HCT116 (cell line): ENCODE results near the gene ALDH1A2. TPM values are rescaled to one million over a fixed set of nuclear protein-coding genes. Genes with fewer than 3 reads are reported as not detected.

ENCODE experiments used
- ATAC-seq: fragments of 200-7000 bp; cut with Tn5 transposase; 2 replicates; pipeline ENCODE4 v1.9.1; 2020; ENCODE audit warnings: mild to moderate bottlenecking, moderate library complexity
- BruUV-seq: library from RNA; stranded (reverse); fragments of 400-500 nt; replicated peaks from 2 replicates; lab custom pipeline; 2021; lab: Mats Ljungman, UMichigan
- CTCF ChIA-PET: fragments of 300-600 bp; sonication (Branson Sonifier 250); formaldehyde crosslinking; loops from one replicate; lab custom pipeline; 2021; ENCODE audit warnings: antibody characterized with exemption; lab: Charles Lee
- POLR2A ChIA-PET: fragments of 300-600, 350-600 bp; sonication (Branson Sonifier 250); formaldehyde crosslinking; loops from one replicate; lab custom pipeline; 2021; ENCODE audit warnings: antibody characterized with exemption; lab: Charles Lee
- RAD21 ChIA-PET, 2 experiments: fragments of 300-600 bp; sonication (Branson Sonifier 250); formaldehyde crosslinking; loops; one replicate each; lab custom pipeline; 2023; ENCODE audit warnings: low total read pairs in 2 of 2; ENCODE audit not compliant: uncharacterized antibody in 2 of 2, unreplicated experiment in 2 of 2, low non-redundant PET in 1 of 2; lab: Charles Lee
- DNase-seq: peaks from one replicate; pipeline ENCODE4 v3.0.0-alpha.2; 2010; ENCODE audit warnings: low read depth, low spot score
- H2AFZ ChIP-seq: fragments of 200-600 bp; shearing (Covaris generic), sonication (generic); 2 replicates; pipeline ENCODE4 v1.6.1; 2017; ENCODE audit warnings: low read depth, mixed run types, mixed read lengths, antibody characterized with exemption, low read length; ENCODE audit not compliant: poor library complexity, severe bottlenecking
- H3K27ac ChIP-seq: 2 replicates; pipeline ENCODE4 v1.5.1; 2012; ENCODE audit warnings: low read depth, low read length
- H3K27me3 ChIP-seq: fragments of 200-600 bp; sonication (generic); 2 replicates; pipeline ENCODE4 v1.6.1; 2016; ENCODE audit warnings: mixed run types, low read length, mixed read lengths; ENCODE audit not compliant: insufficient read depth
- H3K36me3 ChIP-seq, 2 experiments: fragments of 200-500 bp in 1 of 2; fragments of 200-600 bp in 1 of 2; sonication (Bioruptor generic) in 1 of 2; sonication (generic) in 1 of 2; 2 replicates each; pipeline versions ENCODE4 v1.5.1 to v1.6.1; 2014 to 2016; ENCODE audit warnings: low read length in 2 of 2, inconsistent platforms in 1 of 2, mixed read lengths in 1 of 2, mixed run types in 1 of 2; ENCODE audit not compliant: insufficient read depth in 2 of 2, control insufficient read depth in 1 of 2
- H3K4me1 ChIP-seq, 2 experiments: fragments of 200-600 bp in 1 of 2; sonication (generic) in 1 of 2; 2 replicates each; pipeline versions ENCODE4 v1.5.1 to v1.6.1; 2012 to 2017; ENCODE audit warnings: low read length in 2 of 2, inconsistent platforms in 1 of 2, mild to moderate bottlenecking in 1 of 2, mixed read lengths in 1 of 2, mixed run types in 1 of 2, moderate library complexity in 1 of 2; ENCODE audit not compliant: insufficient read depth in 2 of 2, control insufficient read depth in 1 of 2
- H3K4me2 ChIP-seq: fragments of 200-600 bp; sonication (generic); 2 replicates; pipeline ENCODE4 v1.6.1; 2017; ENCODE audit warnings: mixed run types, low read length, mixed read lengths
- H3K4me3 ChIP-seq, 2 experiments: fragments of 200-600 bp in 1 of 2; sonication (generic) in 1 of 2; replicated peaks in 1 of 2; 2 replicates each; pipeline ENCODE4 v1.5.1; 2011 to 2016; ENCODE audit warnings: low read length in 2 of 2, control low read depth in 1 of 2, low read depth in 1 of 2, mild to moderate bottlenecking in 1 of 2, mixed read lengths in 1 of 2, mixed run types in 1 of 2
- H3K79me2 ChIP-seq: fragments of 200-600 bp; sonication (generic); 2 replicates; pipeline ENCODE4 v1.6.1; 2017; ENCODE audit warnings: mild to moderate bottlenecking, mixed run types, low read length, moderate library complexity, mixed read lengths; ENCODE audit not compliant: insufficient read depth
- H3K9ac ChIP-seq: fragments of 200-600 bp; sonication (generic); 2 replicates; pipeline ENCODE4 v1.6.1; 2016; ENCODE audit warnings: low read length, mixed read lengths
- H3K9me2 ChIP-seq: fragments of 200-600 bp; sonication (generic), shearing (Covaris generic); 2 replicates; pipeline ENCODE4 v1.6.1; 2017; ENCODE audit warnings: mixed run types, mild to moderate bottlenecking, moderate library complexity; ENCODE audit not compliant: insufficient read depth
- H3K9me3 ChIP-seq, 2 experiments: fragments of 200-500 bp in 1 of 2; fragments of 200-600 bp in 1 of 2; sonication (Bioruptor generic) in 1 of 2; sonication (generic) in 1 of 2; 2 replicates each; pipeline ENCODE4 v1.6.1; 2014 to 2017; ENCODE audit warnings: low read length in 2 of 2, mixed read lengths in 2 of 2, inconsistent platforms in 1 of 2, low read depth in 1 of 2, mild to moderate bottlenecking in 1 of 2, mixed run types in 1 of 2, moderate library complexity in 1 of 2; ENCODE audit not compliant: control insufficient read depth in 1 of 2, insufficient read depth in 1 of 2
- H4K20me1 ChIP-seq: fragments of 200-600 bp; sonication (generic), shearing (Covaris generic); 2 replicates; pipeline ENCODE4 v1.6.1; 2017; ENCODE audit warnings: mixed run types, mild to moderate bottlenecking, moderate library complexity; ENCODE audit not compliant: insufficient read depth
- ATF3 ChIP-seq: IDR thresholded peaks from 2 replicates; pipeline ENCODE4 v1.6.1; 2012
- CTCF ChIP-seq, 3 experiments: fragments of 200-600 bp in 1 of 3; sonication (generic) in 1 of 3; IDR thresholded peaks in 2 of 3; conservative IDR thresholded peaks in 1 of 3; 2 replicates each; pipeline ENCODE4 v1.5.1; 2012 to 2017; ENCODE audit warnings: low read depth in 2 of 3, low read length in 2 of 3, antibody characterized with exemption in 1 of 3, borderline replicate concordance in 1 of 3, control low read depth in 1 of 3, mild to moderate bottlenecking in 1 of 3, mixed read lengths in 1 of 3, mixed run types in 1 of 3, moderate library complexity in 1 of 3; ENCODE audit not compliant: insufficient read depth in 1 of 3
- EGR1 ChIP-seq: IDR thresholded peaks from 2 replicates; pipeline ENCODE4 v1.6.1; 2012; ENCODE audit warnings: low read depth
- ELF1 ChIP-seq: IDR thresholded peaks from 2 replicates; pipeline ENCODE4 v1.6.1; 2012; ENCODE audit warnings: low read depth, borderline replicate concordance
- EZH2phosphoT487 ChIP-seq: fragments of 200-600 bp; IDR thresholded peaks from 2 replicates; pipeline ENCODE4 v1.6.1; 2018; ENCODE audit warnings: antibody characterized with exemption, borderline replicate concordance
- FOSL1 ChIP-seq: IDR thresholded peaks from 2 replicates; pipeline ENCODE4 v1.6.1; 2012; ENCODE audit warnings: low read depth
- JUND ChIP-seq: IDR thresholded peaks from 2 replicates; pipeline ENCODE4 v1.6.1; 2012
- POLR2A ChIP-seq: IDR thresholded peaks from 2 replicates; pipeline ENCODE4 v1.7.0; 2011; ENCODE audit warnings: borderline replicate concordance; ENCODE audit not compliant: insufficient read depth, insufficient read length; ENCODE audit errors: extremely low read depth
- RAD21 ChIP-seq: IDR thresholded peaks from 2 replicates; pipeline ENCODE4 v1.6.1; 2012; ENCODE audit warnings: low read depth, mild to moderate bottlenecking
- REST ChIP-seq: IDR thresholded peaks from 2 replicates; pipeline ENCODE4 v1.6.1; 2012; ENCODE audit warnings: low read depth
- ZBTB33 ChIP-seq: IDR thresholded peaks from 2 replicates; pipeline ENCODE4 v1.6.1; 2011; ENCODE audit warnings: mild to moderate bottlenecking, low read length, moderate library complexity; ENCODE audit not compliant: insufficient replicate concordance; ENCODE audit errors: extremely low read depth
- ZFX ChIP-seq: fragments of 450-650 bp; IDR thresholded peaks from 2 replicates; pipeline ENCODE4 v1.6.1; 2017
- ZNF274 ChIP-seq: fragments of 200-500 bp; sonication (Bioruptor generic); IDR thresholded peaks from 2 replicates; pipeline ENCODE4 v1.6.1; 2014; ENCODE audit warnings: mild to moderate bottlenecking, low read depth, low read length, inconsistent platforms
- intact Hi-C: fragments of 100-400 bp; cut with micrococcal nuclease; formaldehyde crosslinking; loops from 2 replicates; pipeline ENCODE4 v1.10.0; 2022
- total RNA-seq: library from RNA; stranded (reverse); gene quantifications from one replicate; pipeline ENCODE4 v1.2.1, GENCODE V29; 2021; ENCODE audit not compliant: unreplicated experiment

The ALDH1A2 gene
- total RNA-seq, 1 experiment from 2014 or later, result 1.7 TPM

- Histone ChIP-seq H3K79me2 (no peaks in the 10 kb centered on the region), H3K27me3 (no peaks in the 10 kb centered on the region), H2AFZ (no peak overlapping the region), H3K9me2 (no peaks in the 10 kb centered on the region), H3K9me3 (no peaks in the 10 kb centered on the region), H3K4me1 (no peaks in the 10 kb centered on the region), H3K4me2 (no peak overlapping the region), H4K20me1 (no peaks in the 10 kb centered on the region), H3K9ac (no peak overlapping the region), H3K27ac (no peak overlapping the region), H3K36me3 (no peaks in the 10 kb centered on the region), H3K4me3 (no peak overlapping the region)
- ATAC-seq (no peak), DNase-seq (no peak)
- ChIA-PET RAD21 (no interaction called here), POLR2A (no interaction called here), CTCF (no interaction called here)
- no TSS peak for BruUV-seq
- intact Hi-C loops, result no loop called here
- TF ChIP-seq EGR1 (no peak), ZNF274 (no peak), JUND (no peak), POLR2A (no peak), ELF1 (no peak), FOSL1 (no peak)
Measured at GRCh38 chr15:58048261-58048660, 17.2 kb downstream of the ALDH1A2 start.

- Histone ChIP-seq H3K9me2 (no peaks in the 10 kb centered on the region), H4K20me1 (no peaks in the 10 kb centered on the region)
- intact Hi-C loops, result no loop called here
- CTCF ChIA-PET, result no interaction called here
- TF ChIP-seq RAD21 (no peak), ZFX (no peak), ELF1 (no peak), ATF3 (no peak), REST (no peak), EZH2phosphoT487 (no peak), FOSL1 (no peak), ZBTB33 (no peak), CTCF (IDR thresholded peaks at IDR 0.05 in 2 of 3, conservative IDR thresholded peaks at IDR 0.05 in 1 of 3; ENCODE audit: borderline replicate concordance in 1 of 3, insufficient read depth in 1 of 3, low read depth in 2 of 3, low read length in 2 of 3) (no peak)
- TF ChIP-seq, all 23 proteins: peak for 0
- Histone ChIP-seq H3K4me1 (no peaks in the 10 kb centered on the region), H3K36me3 (no peaks in the 10 kb centered on the region), H3K79me2 (no peaks in the 10 kb centered on the region), H3K4me3 (no peak overlapping the region), H3K9me3 (no peaks in the 10 kb centered on the region), H3K9ac (no peak overlapping the region), H2AFZ (no peak overlapping the region), H3K27me3 (no peaks in the 10 kb centered on the region), H3K27ac (no peak overlapping the region), H3K4me2 (no peak overlapping the region)
- no peak for DNase-seq
- RAD21 ChIA-PET, result interaction anchor here in 1 of 2 experiments (0.9 kb wide), 1 partner anchor 24 kb away, joined by 4 read pairs; no protein-coding TSS in a partner anchor
- no peak for ATAC-seq
- BruUV-seq, result no TSS peak
- POLR2A ChIA-PET, result no interaction called here
Measured at GRCh38 chr15:58047149-58047548, 18.4 kb downstream of the ALDH1A2 start.
